Measurements from ENCODE around the gene RAD54L.
A peak's percentile ranks its signal among the peaks of the same experiment; 100 is the strongest.
"Not testable (repeated sequence)": the region's sequence is repeated elsewhere in the genome, so short reads cannot be mapped to it uniquely, and the experiment has no call there.

The RAD54L gene

DNA sequence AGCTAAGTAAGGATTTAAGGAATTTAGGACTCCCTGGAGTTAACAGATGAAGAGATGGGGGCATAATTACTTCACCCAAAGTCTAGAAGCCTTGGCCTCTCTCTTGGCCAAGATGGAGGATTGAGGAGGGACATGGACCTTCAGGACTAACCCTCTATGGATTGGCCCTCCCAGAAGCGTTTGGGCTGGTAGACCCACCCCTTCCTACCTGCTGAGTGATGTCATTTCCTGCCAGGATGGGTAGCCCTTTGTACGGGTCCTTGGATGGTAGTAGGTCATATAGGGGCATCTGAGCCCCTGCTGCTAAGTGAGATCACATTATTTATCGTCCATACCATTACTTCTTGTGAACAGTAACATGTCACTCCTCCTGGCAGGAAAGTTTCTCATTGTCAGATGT is 26.8 kb upstream of the RAD54L start:
- TF ChIP-seq CTCF (IDR thresholded peaks at IDR 0.05; ENCODE audit: low read length, missing control alignments): no peak
- DNase-seq (ENCODE audit: low read depth): no peak
- no peak overlapping the region for H3K4me3 ChIP-seq (replicated peaks; ENCODE audit: low read depth, low read length)

DNA sequence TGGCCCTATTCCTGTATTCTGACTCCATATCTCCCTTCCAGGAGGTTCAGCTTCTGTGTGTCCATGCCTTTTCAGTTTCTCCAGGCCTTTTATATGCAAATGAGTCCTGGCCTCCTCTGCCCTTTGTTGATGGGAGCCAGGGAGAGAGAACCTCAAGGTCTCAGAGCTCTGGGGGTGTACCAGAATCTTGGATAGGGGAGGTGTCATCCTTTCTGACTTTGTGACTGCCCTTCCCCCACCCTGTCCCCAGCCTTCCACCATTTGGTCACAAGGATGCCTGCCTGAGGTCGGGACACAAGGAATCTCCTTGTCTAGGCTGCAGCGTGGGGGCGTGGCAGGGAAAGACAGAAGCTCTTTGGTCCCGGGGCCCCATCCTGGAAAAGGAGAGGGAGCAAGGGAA is 25.8 kb upstream of the RAD54L start:
- TF ChIP-seq CTCF (IDR thresholded peaks at IDR 0.05; ENCODE audit: low read length, missing control alignments): no peak
- no peak overlapping the region for H3K4me3 ChIP-seq (replicated peaks; ENCODE audit: low read depth, low read length)
- DNase-seq (ENCODE audit: low read depth): no peak

GRCh38 chr1:46223055-46223454 is 24.5 kb upstream of the RAD54L start:
- DNase-seq (ENCODE audit: low read depth); H3K4me3 ChIP-seq (replicated peaks; ENCODE audit: low read depth, low read length): not testable (repeated sequence)

DNA sequence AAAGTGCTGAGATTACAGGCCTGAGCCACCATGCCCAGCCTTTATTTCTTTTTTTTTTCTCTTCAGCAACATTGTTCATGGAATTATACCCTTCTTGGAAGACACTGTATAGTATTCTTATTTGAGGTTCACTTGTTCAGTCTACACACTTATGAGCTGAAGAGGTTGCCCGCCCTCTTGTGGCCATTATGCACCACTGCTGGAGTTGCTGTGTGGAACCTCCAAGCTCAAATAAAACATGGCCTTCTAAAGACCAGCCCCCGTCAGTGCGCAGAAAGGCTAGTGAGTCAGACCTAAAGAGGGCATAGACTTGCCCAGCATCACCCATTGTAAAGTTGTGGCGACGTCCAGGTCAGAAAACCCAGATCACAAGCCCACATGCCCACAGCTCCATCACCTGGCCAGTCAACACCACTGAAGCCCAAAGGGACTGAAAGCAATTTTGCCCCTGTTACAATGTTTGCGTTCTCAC is 24.1 kb upstream of the RAD54L start:
- DNase-seq (ENCODE audit: low read depth): peak; percentile 93

GRCh38 chr1:46224966-46225365 is 22.6 kb upstream of the RAD54L start:
- H3K4me3 ChIP-seq (replicated peaks; ENCODE audit: low read depth, low read length): no peak overlapping the region
- TF ChIP-seq CTCF (IDR thresholded peaks at IDR 0.05; ENCODE audit: low read length, missing control alignments): no peak
- DNase-seq (ENCODE audit: low read depth): no peak

More for the DNA sequence above, 24.1 kb upstream of the RAD54L start:
- no peak overlapping the region for H3K4me3 ChIP-seq (replicated peaks; ENCODE audit: low read depth, low read length)
- no peak for TF ChIP-seq CTCF (IDR thresholded peaks at IDR 0.05; ENCODE audit: low read length, missing control alignments)

GRCh38 chr1:46231231-46231630 is 16.3 kb upstream of the RAD54L start:
- not testable (repeated sequence) for DNase-seq (ENCODE audit: low read depth); H3K4me3 ChIP-seq (replicated peaks; ENCODE audit: low read depth, low read length)

GRCh38 chr1:46236882-46237281 is 10.7 kb upstream of the RAD54L start:
- no peak for TF ChIP-seq CTCF (IDR thresholded peaks at IDR 0.05; ENCODE audit: low read length, missing control alignments)
- no peak overlapping the region for H3K4me3 ChIP-seq (replicated peaks; ENCODE audit: low read depth, low read length)
- no peak for DNase-seq (ENCODE audit: low read depth)

- peak; percentile 38 for DNase-seq (ENCODE audit: low read depth)
- not testable (repeated sequence) for H3K4me3 ChIP-seq (replicated peaks; ENCODE audit: low read depth, low read length)
These were observed 8.7 kb upstream of the RAD54L start for GRCh38 chr1:46238865-46239264.

DNA sequence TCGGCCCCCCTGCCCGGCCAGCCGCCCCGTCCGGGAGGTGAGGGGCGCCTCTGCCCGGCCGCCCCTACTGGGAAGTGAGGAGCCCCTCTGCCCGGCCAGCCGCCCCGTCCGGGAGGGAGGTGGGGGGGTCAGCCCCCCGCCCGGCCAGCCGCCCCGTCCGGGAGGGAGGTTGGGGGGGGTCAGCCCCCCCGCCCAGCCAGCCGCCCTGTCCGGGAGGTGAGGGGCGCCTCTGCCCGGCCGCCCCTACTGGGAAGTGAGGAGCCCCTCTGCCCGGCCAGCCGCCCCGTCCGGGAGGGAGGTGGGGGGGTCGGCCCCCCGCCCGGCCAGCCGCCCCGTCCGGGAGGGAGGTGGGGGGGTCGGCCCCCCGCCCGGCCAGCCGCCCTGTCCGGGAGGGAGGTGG is 5.8 kb upstream of the RAD54L start:
- H3K4me3 ChIP-seq (replicated peaks; ENCODE audit: low read depth, low read length); DNase-seq (ENCODE audit: low read depth): not testable (repeated sequence)

Measured in fibroblast of pulmonary artery (primary cell).